Measurements from ENCODE around the gene ZG16B.

ZG16B gene

GRCh38 chr16:2831203-2831602 is 1.1 kb downstream of the ZG16B start:
- Histone ChIP-seq H3K4me2 (ENCODE audit: low read length) (no peak overlapping the region), H3K4me1 (ENCODE audit: low read length) (no peaks in the 10 kb centered on the region), H3K9me3 (ENCODE audit: insufficient read depth, low read length) (no peaks in the 10 kb centered on the region), H4K20me1 (ENCODE audit: insufficient read depth, low read length) (no peaks in the 10 kb centered on the region), H2AFZ (ENCODE audit: low read depth, low read length) (no peak overlapping the region), H3K36me3 (replicated peaks; ENCODE audit: low read depth, low read length) (no peaks in the 10 kb centered on the region), H3K9ac (ENCODE audit: low read length) (no peak overlapping the region), H3K4me3 (ENCODE audit: low read length) (no peak overlapping the region), H3K79me2 (ENCODE audit: low read length) (no peaks in the 10 kb centered on the region), H3K27ac (ENCODE audit: low read length) (no peak overlapping the region), H3K27me3 (ENCODE audit: low read depth, low read length) (no peaks in the 10 kb centered on the region)
- TF ChIP-seq CTCF (IDR thresholded peaks at IDR 0.05; ENCODE audit: low read depth, low read length) = no peak
- TF ChIP-seq EZH2phosphoT487 (IDR thresholded peaks at IDR 0.05; ENCODE audit: low read depth) = no peak

DNA sequence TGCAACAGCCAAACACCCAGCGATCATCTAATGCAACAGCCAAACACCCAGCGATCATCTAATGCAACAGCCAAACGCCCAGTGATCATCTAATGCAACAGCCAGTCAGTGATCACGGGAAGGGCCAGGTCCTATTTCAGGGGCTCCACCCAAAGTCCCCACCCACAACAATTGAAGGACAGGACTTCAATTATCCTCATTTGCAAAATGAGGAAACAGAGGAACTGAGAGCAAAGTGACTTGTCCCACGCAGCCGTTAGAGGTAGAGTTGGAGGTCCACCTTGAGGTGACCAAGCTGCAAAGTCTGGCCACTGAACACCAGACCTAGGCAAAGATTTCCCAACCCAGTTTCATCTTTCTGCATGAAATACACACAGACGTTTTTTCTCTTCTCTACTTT is 3.7 kb downstream of the ZG16B start:
- Histone ChIP-seq H3K36me3 (replicated peaks; ENCODE audit: low read depth, low read length) (no peaks in the 10 kb centered on the region), H3K9ac (ENCODE audit: low read length) (no peak overlapping the region), H3K27me3 (ENCODE audit: low read depth, low read length) (no peaks in the 10 kb centered on the region), H3K4me3 (ENCODE audit: low read length) (no peak overlapping the region), H2AFZ (ENCODE audit: low read depth, low read length) (no peak overlapping the region), H3K4me1 (ENCODE audit: low read length) (no peaks in the 10 kb centered on the region), H3K79me2 (ENCODE audit: low read length) (no peaks in the 10 kb centered on the region), H4K20me1 (ENCODE audit: insufficient read depth, low read length) (no peaks in the 10 kb centered on the region), H3K27ac (ENCODE audit: low read length) (no peak overlapping the region), H3K9me3 (ENCODE audit: insufficient read depth, low read length) (no peaks in the 10 kb centered on the region), H3K4me2 (ENCODE audit: low read length) (no peak overlapping the region)
- TF ChIP-seq CTCF (IDR thresholded peaks at IDR 0.05; ENCODE audit: low read depth, low read length) (no peak), EZH2phosphoT487 (IDR thresholded peaks at IDR 0.05; ENCODE audit: low read depth) (no peak)

DNA sequence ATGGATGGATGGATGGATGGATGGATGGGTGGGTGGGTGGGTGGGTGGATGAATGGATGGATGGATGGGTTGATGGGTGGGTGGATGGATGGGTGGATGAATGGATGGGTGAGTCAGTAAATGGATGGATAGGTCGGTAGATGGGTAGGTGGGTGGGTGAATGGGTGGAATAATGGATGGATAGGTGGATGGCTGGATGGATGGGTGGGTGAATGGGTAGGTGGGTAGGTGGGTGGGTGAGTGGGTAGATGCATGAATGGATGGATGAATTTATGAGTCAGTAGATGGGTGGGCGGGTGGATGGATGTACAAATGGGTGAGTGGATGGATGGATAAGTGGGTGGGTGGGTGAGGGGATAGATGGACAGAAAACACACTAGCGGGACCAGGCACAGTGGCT is 4.9 kb downstream of the ZG16B start:
- Histone ChIP-seq H3K9ac (ENCODE audit: low read length) (no peak overlapping the region), H3K79me2 (ENCODE audit: low read length) (no peaks in the 10 kb centered on the region), H3K4me1 (ENCODE audit: low read length) (no peaks in the 10 kb centered on the region), H3K4me2 (ENCODE audit: low read length) (no peak overlapping the region), H3K4me3 (ENCODE audit: low read length) (no peak overlapping the region), H3K27me3 (ENCODE audit: low read depth, low read length) (no peaks in the 10 kb centered on the region), H4K20me1 (ENCODE audit: insufficient read depth, low read length) (no peaks in the 10 kb centered on the region), H3K36me3 (replicated peaks; ENCODE audit: low read depth, low read length) (no peaks in the 10 kb centered on the region), H3K27ac (ENCODE audit: low read length) (no peak overlapping the region), H2AFZ (ENCODE audit: low read depth, low read length) (no peak overlapping the region), H3K9me3 (ENCODE audit: insufficient read depth, low read length) (no peaks in the 10 kb centered on the region)
- TF ChIP-seq CTCF (IDR thresholded peaks at IDR 0.05; ENCODE audit: low read depth, low read length) (no peak), EZH2phosphoT487 (IDR thresholded peaks at IDR 0.05; ENCODE audit: low read depth) (no peak)

- Histone ChIP-seq H4K20me1 (ENCODE audit: insufficient read depth, low read length) (no peaks in the 10 kb centered on the region), H3K27ac (ENCODE audit: low read length) (no peak overlapping the region), H2AFZ (ENCODE audit: low read depth, low read length) (no peak overlapping the region), H3K79me2 (ENCODE audit: low read length) (no peaks in the 10 kb centered on the region), H3K36me3 (replicated peaks; ENCODE audit: low read depth, low read length) (no peaks in the 10 kb centered on the region), H3K9ac (ENCODE audit: low read length) (no peak overlapping the region), H3K9me3 (ENCODE audit: insufficient read depth, low read length) (no peaks in the 10 kb centered on the region), H3K4me2 (ENCODE audit: low read length) (no peak overlapping the region), H3K4me3 (ENCODE audit: low read length) (no peak overlapping the region), H3K27me3 (ENCODE audit: low read depth, low read length) (no peaks in the 10 kb centered on the region), H3K4me1 (ENCODE audit: low read length) (no peaks in the 10 kb centered on the region)
- TF ChIP-seq CTCF (IDR thresholded peaks at IDR 0.05; ENCODE audit: low read depth, low read length) (no peak), EZH2phosphoT487 (IDR thresholded peaks at IDR 0.05; ENCODE audit: low read depth) (no peak)
These were observed 5.8 kb downstream of the ZG16B start for GRCh38 chr16:2835638-2836493.
